ENCODE results near the gene PRSS22. TPM values are rescaled to one million over a fixed set of nuclear protein-coding genes. Genes with fewer than 3 reads are reported as not detected.

The PRSS22 gene
- total and polyA plus RNA-seq, 2 donors (not counting 1 experiment from before 2014, with no cell fraction given) = not detected

GRCh38 chr16:2813771-2814221 lies 44.2 kb downstream of the PRSS22 start:
- no peak overlapping the region for H3K27ac ChIP-seq (ENCODE audit: low read length in 2 of 2)
- no peak overlapping the region for H3K4me3 ChIP-seq (ENCODE audit: control extremely low read depth in 1 of 5, extremely low read depth in 1 of 5, insufficient read depth in 1 of 5, low read depth in 2 of 5, low read length in 4 of 5)
- ChIA-PET POLR2A (no interaction called here), CTCF (no interaction called here)
- intact Hi-C loops (cut with micrococcal nuclease) = no loop called here
- no peaks in the 10 kb centered on the region for H4K20me1 ChIP-seq (ENCODE audit: control insufficient read depth, insufficient read depth, low read length, poor library complexity, severe bottlenecking)
- no peaks in the 10 kb centered on the region for H3K4me1 ChIP-seq (ENCODE audit: control insufficient read depth in 2 of 2, insufficient read depth in 2 of 2, low read length in 2 of 2)
- no peaks in the 10 kb centered on the region for H3K4me1 Mint-ChIP-seq
- H3K9me3 ChIP-seq (ENCODE audit: control extremely low read depth in 1 of 3, control insufficient read depth in 2 of 3, insufficient read depth in 1 of 3, low read length in 2 of 3) = no peaks in the 10 kb centered on the region
- no peaks in the 10 kb centered on the region for H3K79me2 ChIP-seq (ENCODE audit: control insufficient read depth, insufficient read depth, low read length)
- no peak overlapping the region for H3K4me3 Mint-ChIP-seq
- DNase-seq = no peak
- no peak overlapping the region for H3K9ac ChIP-seq (ENCODE audit: low read length)
- H3K27ac Mint-ChIP-seq = no peak overlapping the region
- no peak overlapping the region for H3K4me2 ChIP-seq (replicated peaks; ENCODE audit: low read depth, low read length, poor library complexity, severe bottlenecking)
- peaks cover 30% of the 10 kb centered on the region for H3K27me3 Mint-ChIP-seq
- H3K27me3 ChIP-seq (replicated peaks in 1 of 4; ENCODE audit: control extremely low read depth in 1 of 4, control insufficient read depth in 3 of 4, insufficient read depth in 4 of 4, low read length in 3 of 4) = peaks cover 0 to 12% (median 2%) of the 10 kb centered on the region in 4 experiments
- no peak for ATAC-seq (ENCODE audit: low read depth)
- H2AFZ ChIP-seq (ENCODE audit: insufficient read depth, low read depth, low read length, poor library complexity, severe bottlenecking) = no peak overlapping the region
- H3K9me3 Mint-ChIP-seq (ENCODE audit: insufficient read depth) = peaks cover 5% of the 10 kb centered on the region
- H3K36me3 ChIP-seq (replicated peaks in 1 of 2; ENCODE audit: control extremely low read depth in 1 of 2, control insufficient read depth in 1 of 2, extremely low read depth in 1 of 2, insufficient read depth in 2 of 2, low read length in 1 of 2) = no peaks in the 10 kb centered on the region
- WGBS (ENCODE audit: insufficient coverage) = 81% methylated on average over 5 of the region's 7 CpGs
- TF ChIP-seq EZH2 (IDR thresholded peaks at IDR 0.05; ENCODE audit: borderline replicate concordance, insufficient read depth, low read depth, low read length, poor library complexity, severe bottlenecking) = no peak
- TF ChIP-seq CTCF (IDR thresholded peaks at IDR 0.05) = no peak

- Histone ChIP-seq H3K4me1 (ENCODE audit: control insufficient read depth in 2 of 2, insufficient read depth in 2 of 2, low read length in 2 of 2) (no peaks in the 10 kb centered on the region), H2AFZ (ENCODE audit: insufficient read depth, low read depth, low read length, poor library complexity, severe bottlenecking) (no peak overlapping the region), H3K4me3 (ENCODE audit: control extremely low read depth in 1 of 5, extremely low read depth in 1 of 5, insufficient read depth in 1 of 5, low read depth in 2 of 5, low read length in 4 of 5) (no peak overlapping the region), H3K27ac (ENCODE audit: low read length in 2 of 2) (no peak overlapping the region), H3K27me3 (replicated peaks in 1 of 4; ENCODE audit: control extremely low read depth in 1 of 4, control insufficient read depth in 3 of 4, insufficient read depth in 4 of 4, low read length in 3 of 4) (peaks cover 0 to 12% (median 2%) of the 10 kb centered on the region in 4 experiments), H3K9me3 (ENCODE audit: control extremely low read depth in 1 of 3, control insufficient read depth in 2 of 3, insufficient read depth in 1 of 3, low read length in 2 of 3) (no peaks in the 10 kb centered on the region), H3K4me2 (replicated peaks; ENCODE audit: low read depth, low read length, poor library complexity, severe bottlenecking) (no peak overlapping the region), H3K9ac (ENCODE audit: low read length) (no peak overlapping the region), H4K20me1 (ENCODE audit: control insufficient read depth, insufficient read depth, low read length, poor library complexity, severe bottlenecking) (no peaks in the 10 kb centered on the region), H3K79me2 (ENCODE audit: control insufficient read depth, insufficient read depth, low read length) (no peaks in the 10 kb centered on the region), H3K36me3 (replicated peaks in 1 of 2; ENCODE audit: control extremely low read depth in 1 of 2, control insufficient read depth in 1 of 2, extremely low read depth in 1 of 2, insufficient read depth in 2 of 2, low read length in 1 of 2) (no peaks in the 10 kb centered on the region)
- CTCF ChIA-PET = interaction anchor here (1.5 kb wide), 1 partner anchor 12 kb away, joined by 3 read pairs; no protein-coding TSS in a partner anchor
- Mint-ChIP-seq H3K4me1 (no peaks in the 10 kb centered on the region), H3K27me3 (peaks cover 37% of the 10 kb centered on the region), H3K4me3 (no peak overlapping the region), H3K27ac (no peak overlapping the region), H3K9me3 (ENCODE audit: insufficient read depth) (peaks cover 5% of the 10 kb centered on the region)
- POLR2A ChIA-PET = no interaction called here
- ATAC-seq (ENCODE audit: low read depth) (no peak), DNase-seq (no peak)
- WGBS (ENCODE audit: insufficient coverage) = 78% methylated on average over 14 of the region's 15 CpGs
- intact Hi-C loops (cut with micrococcal nuclease) = no loop called here
- TF ChIP-seq CTCF (IDR thresholded peaks at IDR 0.05) (no peak), EZH2 (IDR thresholded peaks at IDR 0.05; ENCODE audit: borderline replicate concordance, insufficient read depth, low read depth, low read length, poor library complexity, severe bottlenecking) (no peak)
Observed at GRCh38 chr16:2811703-2812471, 46.1 kb downstream of the PRSS22 start.

Data from B cell (primary cell).